CD14-positive monocyte (primary cell): ENCODE data around the gene PTK6. TPM values are rescaled to one million over a fixed set of nuclear protein-coding genes. Genes with fewer than 3 reads are reported as not detected.

ENCODE experiments used
- DNase-seq, 3 donors: peaks; one replicate each; pipeline ENCODE4 v3.0.0-alpha.2; 2011 to 2022
- H2AFZ ChIP-seq: 2 replicates; pipeline ENCODE4 v1.6.0; 2012; ENCODE audit warnings: mild to moderate bottlenecking, low read depth, low read length, inconsistent platforms; ENCODE audit not compliant: insufficient read depth, poor library complexity, severe bottlenecking
- H3K27ac ChIP-seq, 2 donors: 1 replicate in 1 of 2; 2 replicates in 1 of 2; pipeline ENCODE4 v1.5.1; 2012 to 2013; ENCODE audit warnings: low read length in 2 of 2, control low read depth in 1 of 2, inconsistent platforms in 1 of 2, low read depth in 1 of 2, mild to moderate bottlenecking in 1 of 2
- H3K27me3 ChIP-seq, 2 donors: one replicate each; pipeline versions ENCODE4 v1.6.0 to v1.6.1; 2011 to 2013; ENCODE audit warnings: low read length in 2 of 2; ENCODE audit not compliant: control insufficient read depth in 2 of 2, insufficient read depth in 2 of 2
- H3K36me3 ChIP-seq, 2 donors: replicated peaks in 1 of 2; 1 replicate in 1 of 2; 2 replicates in 1 of 2; pipeline versions ENCODE4 v1.5.1 to v1.6.1; 2012 to 2013; ENCODE audit warnings: low read length in 2 of 2, control low read depth in 1 of 2, inconsistent platforms in 1 of 2, mild to moderate bottlenecking in 1 of 2; ENCODE audit not compliant: insufficient read depth in 2 of 2, control insufficient read depth in 1 of 2
- H3K4me1 ChIP-seq, 2 donors: 1 replicate in 1 of 2; 2 replicates in 1 of 2; pipeline versions ENCODE4 v1.5.1 to v1.6.1; 2012 to 2013; ENCODE audit warnings: low read length in 2 of 2, control low read depth in 1 of 2, inconsistent platforms in 1 of 2, mild to moderate bottlenecking in 1 of 2, moderate library complexity in 1 of 2; ENCODE audit not compliant: insufficient read depth in 2 of 2, control insufficient read depth in 1 of 2
- H3K4me2 ChIP-seq: replicated peaks from 2 replicates; pipeline ENCODE3; 2012; ENCODE audit warnings: low read length, moderate library complexity, mild to moderate bottlenecking; ENCODE audit not compliant: poor library complexity, severe bottlenecking; ENCODE audit errors: extremely low read depth
- H3K4me3 ChIP-seq, 3 experiments: fragments of 200-600 bp in 1 of 3; sonication (generic) in 1 of 3; replicated peaks in 1 of 3; 1 replicate in 2 of 3; 2 replicates in 1 of 3; pipeline ENCODE4 v1.5.1; 2011 to 2013; ENCODE audit warnings: low read length in 3 of 3, mild to moderate bottlenecking in 3 of 3, control low read depth in 2 of 3, low read depth in 2 of 3, inconsistent platforms in 1 of 3, moderate library complexity in 1 of 3
- H3K79me2 ChIP-seq: 2 replicates; pipeline ENCODE4 v1.6.0; 2012; ENCODE audit warnings: mild to moderate bottlenecking, control low read depth, inconsistent platforms, low read length, moderate library complexity; ENCODE audit not compliant: insufficient read depth
- H3K9ac ChIP-seq: 2 replicates; pipeline ENCODE4 v1.6.0; 2017; ENCODE audit warnings: low read length, mild to moderate bottlenecking; ENCODE audit not compliant: insufficient read depth, poor library complexity, severe bottlenecking
- H3K9me3 ChIP-seq, 2 donors: replicated peaks in 1 of 2; 1 replicate in 1 of 2; 2 replicates in 1 of 2; pipeline versions ENCODE4 v1.5.1 to v1.6.1; 2012 to 2013; ENCODE audit warnings: low read length in 2 of 2, control low read depth in 1 of 2; ENCODE audit not compliant: control insufficient read depth in 1 of 2, insufficient read depth in 1 of 2
- H4K20me1 ChIP-seq: 2 replicates; pipeline ENCODE4 v1.6.0; 2012; ENCODE audit warnings: mild to moderate bottlenecking, low read length, control low read depth, moderate library complexity; ENCODE audit not compliant: insufficient read depth
- H3K27ac Mint-ChIP-seq, 7 donors: one replicate each; pipeline ENCODE4 v1.8.0; 2020; ENCODE audit warnings: mild to moderate bottlenecking in 7 of 7, mixed read lengths in 7 of 7, moderate library complexity in 6 of 7, inconsistent platforms in 2 of 7
- H3K27me3 Mint-ChIP-seq, 3 donors: one replicate each; pipeline ENCODE4 v1.8.0; 2021 to 2022; ENCODE audit warnings: low read depth in 3 of 3, mild to moderate bottlenecking in 3 of 3, mixed read lengths in 3 of 3, moderate library complexity in 3 of 3, inconsistent platforms in 1 of 3
- H3K36me3 Mint-ChIP-seq, 2 donors: one replicate each; pipeline ENCODE4 v1.8.0; 2020; ENCODE audit warnings: mixed read lengths in 2 of 2, inconsistent platforms in 1 of 2, mild to moderate bottlenecking in 1 of 2
- H3K4me1 Mint-ChIP-seq: one replicate; pipeline ENCODE4 v1.8.0; 2020; ENCODE audit warnings: mild to moderate bottlenecking, mixed read lengths
- H3K4me3 Mint-ChIP-seq, 2 donors: one replicate each; pipeline ENCODE4 v1.8.0; 2020; ENCODE audit warnings: mild to moderate bottlenecking in 2 of 2, mixed read lengths in 2 of 2, moderate library complexity in 1 of 2
- H3K9me3 Mint-ChIP-seq, 7 donors: one replicate each; pipeline ENCODE4 v1.8.0; 2020 to 2022; ENCODE audit warnings: mixed read lengths in 7 of 7, mild to moderate bottlenecking in 6 of 7, moderate library complexity in 6 of 7, inconsistent platforms in 2 of 7
- CTCF ChIP-seq: fragments of 200-600 bp; IDR thresholded peaks from one replicate; pipeline ENCODE4 v1.8.0; 2022; ENCODE audit warnings: antibody characterized with exemption, mild to moderate bottlenecking
- WGBS: methylation state at CpG from one replicate; pipeline ENCODE4 v1.1.5; 2013; ENCODE audit warnings: missing lambda C conversion rate; ENCODE audit not compliant: insufficient coverage; 5-methylcytosine and 5-hydroxymethylcytosine counted together
- intact Hi-C, 2 donors: fragments of 100-400 bp; cut with micrococcal nuclease; formaldehyde crosslinking; loops; one replicate each; pipeline versions ENCODE4 v1.15.0 to v1.15.1; 2023
- polyA plus RNA-seq, 3 donors: library from polyadenylated mRNA; depleted of rRNA in 1 of 3; unstranded in 2 of 3; stranded (reverse) in 1 of 3; fragments of 300-500 nt in 2 of 3; fragments of >200 nt in 1 of 3; fragmentation: Illumina TruSeq in 2 of 3; gene quantifications; 1 replicate in 2 of 3; 2 replicates in 1 of 3; pipeline ENCODE4 v1.2.3, GENCODE V29; 2012 to 2021

The PTK6 gene
- polyA plus RNA-seq, 3 donors, result 0.66 to 4.1 (median 1.5) TPM

- peaks cover 15 to 16% of the 10 kb centered on the region in 2 donors for H3K9me3 ChIP-seq
- no peak overlapping the region for H3K9ac ChIP-seq
- H2AFZ ChIP-seq, result peak overlapping the region; percentile 19
- H3K79me2 ChIP-seq, result no peaks in the 10 kb centered on the region
- peaks cover 23 to 52% of the 10 kb centered on the region in 2 donors for H3K36me3 ChIP-seq
- 92% methylated on average over 38 of the region's 46 CpGs for WGBS
- no peak overlapping the region for H3K4me3 ChIP-seq
- H3K4me1 ChIP-seq, result peaks cover 33 to 37% of the 10 kb centered on the region in 2 donors
- H3K27ac Mint-ChIP-seq, result peak overlapping the region in 4 of 7 donors; percentile 94 to 97 (median 97)
- no peak for TF ChIP-seq CTCF
- H4K20me1 ChIP-seq, result peaks cover 96% of the 10 kb centered on the region
- DNase-seq, result no peak
- H3K9me3 Mint-ChIP-seq, result peaks cover 8 to 28% (median 12%) of the 10 kb centered on the region in 7 donors
- H3K4me2 ChIP-seq, result peak overlapping the region; percentile 91
- intact Hi-C loops, result loop anchor here (5.0 to 10.0 kb wide), 3 partner anchors 61 to 328 kb away; partner anchors contain the start of genes DNAJC5 (in 1 of the 2) and GMEB2 (in 1 of the 2)
- H3K27me3 ChIP-seq, result peaks cover 0 to 62% of the 10 kb centered on the region in 2 donors
- peaks cover 16 to 48% of the 10 kb centered on the region in 2 donors for H3K36me3 Mint-ChIP-seq
- H3K4me1 Mint-ChIP-seq, result peaks cover 26% of the 10 kb centered on the region
- H3K27me3 Mint-ChIP-seq, result peaks cover 25 to 77% (median 52%) of the 10 kb centered on the region in 3 donors
- H3K27ac ChIP-seq, result no peak overlapping the region
- peak overlapping the region in 1 of 2 donors; percentile 87 for H3K4me3 Mint-ChIP-seq
Observed at GRCh38 chr20:63566395-63567135, 29.4 kb upstream of the PTK6 start.

GRCh38 chr20:63565699-63566335 lies 28.6 kb upstream of the PTK6 start:
- Mint-ChIP-seq H3K36me3 (peaks cover 24 to 56% of the 10 kb centered on the region in 2 donors), H3K27me3 (peaks cover 25 to 84% (median 59%) of the 10 kb centered on the region in 3 donors), H3K4me3 (peak overlapping the region in 1 of 2 donors; percentile 67), H3K9me3 (peaks cover 8 to 29% (median 12%) of the 10 kb centered on the region in 7 donors), H3K4me1 (peaks cover 26% of the 10 kb centered on the region), H3K27ac (no peak overlapping the region)
- Histone ChIP-seq H3K4me2 (no peak overlapping the region), H4K20me1 (peaks cover 99% of the 10 kb centered on the region), H3K9me3 (peaks cover 15 to 16% of the 10 kb centered on the region in 2 donors), H3K79me2 (no peaks in the 10 kb centered on the region), H3K4me1 (peaks cover 33 to 37% of the 10 kb centered on the region in 2 donors), H3K9ac (no peak overlapping the region), H3K36me3 (peaks cover 29 to 60% of the 10 kb centered on the region in 2 donors), H3K27ac (no peak overlapping the region), H3K27me3 (peaks cover 0 to 66% of the 10 kb centered on the region in 2 donors), H3K4me3 (no peak overlapping the region), H2AFZ (no peak overlapping the region)
- no peak for TF ChIP-seq CTCF
- 94% methylated on average over 43 of the region's 43 CpGs for WGBS
- intact Hi-C loops, result loop anchor here (5.0 to 10.0 kb wide), 3 partner anchors 61 to 329 kb away; partner anchors contain the start of genes DNAJC5 (in 1 of the 2) and GMEB2 (in 1 of the 2)
- DNase-seq, result no peak
